Gastrocnemius medialis (tissue), 4 donors: ENCODE results near the gene DNAJC1. TPM values are rescaled to one million over a fixed set of nuclear protein-coding genes. Genes with fewer than 3 reads are reported as not detected.
"Not testable (repeated sequence)": the region's sequence is repeated elsewhere in the genome, so short reads cannot be mapped to it uniquely, and the experiment has no call there.

Experiments used
- ATAC-seq, 2 donors: fragments of 150-250 bp; one replicate each; pipeline ENCODE4 v1.9.1; 2016
- DNase-seq, 2 donors: peaks; one replicate each; pipeline ENCODE4 v3.0.0-alpha.2; 2019
- H3K27ac ChIP-seq, 4 donors: fragments of 200-600 bp; sonication (generic); 1 replicate in 1 of 4; 2 replicates in 3 of 4; pipeline ENCODE4 v1.5.1; 2016 to 2018; ENCODE audit warnings: mild to moderate bottlenecking in 2 of 4, moderate library complexity in 1 of 4
- H3K27me3 ChIP-seq, 3 donors: fragments of 200-600 bp; sonication (generic) in 2 of 3; 1 replicate in 1 of 3; 2 replicates in 2 of 3; pipeline versions ENCODE4 v1.5.1 to v1.6.0; 2016 to 2019; ENCODE audit warnings: mild to moderate bottlenecking in 1 of 3, moderate library complexity in 1 of 3
- H3K36me3 ChIP-seq, 2 donors: fragments of 200-600 bp; sonication (generic) in 1 of 2; one replicate each; pipeline ENCODE4 v1.5.1; 2017 to 2018
- H3K4me1 ChIP-seq, 2 donors: fragments of 200-600 bp; sonication (generic) in 1 of 2; one replicate each; pipeline ENCODE4 v1.5.1; 2016 to 2017; ENCODE audit warnings: mild to moderate bottlenecking in 2 of 2
- H3K4me3 ChIP-seq, 4 donors: fragments of 200-600 bp; sonication (generic) in 3 of 4; 1 replicate in 1 of 4; 2 replicates in 3 of 4; pipeline ENCODE4 v1.5.1; 2016 to 2019; ENCODE audit warnings: mild to moderate bottlenecking in 2 of 4
- H3K9me3 ChIP-seq, 3 donors: fragments of 200-600 bp; sonication (generic) in 2 of 3; 1 replicate in 1 of 3; 2 replicates in 2 of 3; pipeline ENCODE4 v1.5.1; 2016 to 2019
- CTCF ChIP-seq, 5 experiments: fragments of 450-650 bp in 3 of 5; fragments of 200-600 bp in 2 of 5; sonication (generic) in 2 of 5; IDR thresholded peaks in 4 of 5; conservative IDR thresholded peaks in 1 of 5; 1 replicate in 4 of 5; 2 replicates in 1 of 5; pipeline ENCODE4 v1.5.1; 2016 to 2019; ENCODE audit warnings: antibody characterized with exemption in 5 of 5, mild to moderate bottlenecking in 3 of 5, moderate library complexity in 3 of 5
- POLR2A ChIP-seq, 2 donors: fragments of 450-650 bp; IDR thresholded peaks; one replicate each; pipeline ENCODE4 v1.6.1; 2017; ENCODE audit warnings: antibody characterized with exemption in 2 of 2, mild to moderate bottlenecking in 2 of 2, moderate library complexity in 2 of 2
- in situ Hi-C, 4 donors: fragments of 200-750 bp; cut with MboI; loops; one replicate each; pipeline versions ENCODE4 v1.15.0 to v1.8.0; 2017; ENCODE audit warnings: low sequenced_read_pairs in 4 of 4
- intact Hi-C: fragments of 100-400 bp; cut with DNase I; formaldehyde crosslinking; loops from one replicate; pipeline ENCODE4 v1.15.1; 2023; ENCODE audit warnings: low total_unique reads
- total RNA-seq, 4 donors: library from RNA; depleted of rRNA; stranded (reverse); fragments of >200 nt; gene quantifications; one replicate each; pipeline versions ENCODE4 v1.1.0 to v1.2.3, GENCODE V29; 2016

Gene DNAJC1
- total RNA-seq, 4 donors from 2014 or later: 24.1 to 56.4 (median 35.7) TPM

- in situ Hi-C loops (no loop called here), intact Hi-C loops (no loop called here)
- DNase-seq (no peak), ATAC-seq (no peak)
- Histone ChIP-seq H3K4me3 (no peak overlapping the region), H3K27me3 (no peaks in the 10 kb centered on the region), H3K4me1 (no peaks in the 10 kb centered on the region), H3K9me3 (peaks cover 0 to 2% (median 0%) of the 10 kb centered on the region in 3 donors), H3K36me3 (no peaks in the 10 kb centered on the region), H3K27ac (no peak overlapping the region)
- TF ChIP-seq CTCF (IDR thresholded peaks at IDR 0.05 in 4 of 5, conservative IDR thresholded peaks at IDR 0.05 in 1 of 5) (no peak), POLR2A (IDR thresholded peaks at IDR 0.05) (no peak)
Measured at GRCh38 chr10:22042557-22043326, 39.2 kb upstream of the DNAJC1 start.

- intact Hi-C loops: no loop called here
- no peaks in the 10 kb centered on the region for H3K36me3 ChIP-seq
- in situ Hi-C loops: no loop called here
- no peak overlapping the region for H3K4me3 ChIP-seq
- TF ChIP-seq CTCF (IDR thresholded peaks at IDR 0.05 in 4 of 5, conservative IDR thresholded peaks at IDR 0.05 in 1 of 5): no peak
- TF ChIP-seq POLR2A (IDR thresholded peaks at IDR 0.05): no peak
- H3K27me3 ChIP-seq: no peaks in the 10 kb centered on the region
- no peak for DNase-seq
- H3K9me3 ChIP-seq: no peaks in the 10 kb centered on the region
- no peak for ATAC-seq
- no peaks in the 10 kb centered on the region for H3K4me1 ChIP-seq
- H3K27ac ChIP-seq: no peak overlapping the region
Measured at GRCh38 chr10:22034333-22034732, 30.8 kb upstream of the DNAJC1 start.

GRCh38 chr10:22032268-22032667, 28.7 kb upstream of the DNAJC1 start:
- H3K36me3 ChIP-seq, H3K4me1 ChIP-seq, H3K4me3 ChIP-seq, H3K9me3 ChIP-seq, H3K27me3 ChIP-seq, in situ Hi-C loops, DNase-seq, intact Hi-C loops, ATAC-seq, H3K27ac ChIP-seq: not testable (repeated sequence)

GRCh38 chr10:22030421-22030820, 26.9 kb upstream of the DNAJC1 start:
- no peak overlapping the region for H3K27ac ChIP-seq
- no peaks in the 10 kb centered on the region for H3K9me3 ChIP-seq
- no peak for DNase-seq
- H3K36me3 ChIP-seq: no peaks in the 10 kb centered on the region
- H3K27me3 ChIP-seq: no peaks in the 10 kb centered on the region
- TF ChIP-seq POLR2A (IDR thresholded peaks at IDR 0.05): no peak
- TF ChIP-seq CTCF (IDR thresholded peaks at IDR 0.05 in 4 of 5, conservative IDR thresholded peaks at IDR 0.05 in 1 of 5): no peak
- ATAC-seq: no peak
- in situ Hi-C loops: no loop called here
- intact Hi-C loops: no loop called here
- no peak overlapping the region for H3K4me3 ChIP-seq
- H3K4me1 ChIP-seq: no peaks in the 10 kb centered on the region

GRCh38 chr10:22029445-22030236, 26.1 kb upstream of the DNAJC1 start:
- ATAC-seq (no peak), DNase-seq (no peak)
- no peaks in the 10 kb centered on the region for H3K4me1 ChIP-seq
- H3K9me3 ChIP-seq: no peaks in the 10 kb centered on the region
- in situ Hi-C loops (no loop called here), intact Hi-C loops (no loop called here)
- H3K27me3 ChIP-seq: no peaks in the 10 kb centered on the region
- no peaks in the 10 kb centered on the region for H3K36me3 ChIP-seq
- TF ChIP-seq CTCF (IDR thresholded peaks at IDR 0.05 in 4 of 5, conservative IDR thresholded peaks at IDR 0.05 in 1 of 5) (no peak), POLR2A (IDR thresholded peaks at IDR 0.05) (no peak)
- H3K27ac ChIP-seq: no peak overlapping the region
- H3K4me3 ChIP-seq: no peak overlapping the region
